Transverse colon (tissue), 4 donors: Measurements from ENCODE around the gene THRA. TPM values are rescaled to one million over a fixed set of nuclear protein-coding genes. Genes with fewer than 3 reads are reported as not detected.

Source experiments
- DNase-seq: peaks from one replicate; pipeline ENCODE4 v3.0.0-alpha.2; 2019
- H3K27ac ChIP-seq, 4 donors: fragments of 200-600 bp; sonication (generic); 2 replicates each; pipeline ENCODE4 v1.5.1; 2016 to 2018; ENCODE audit warnings: inconsistent platforms in 4 of 4
- H3K27me3 ChIP-seq: fragments of 200-600 bp; sonication (generic); 2 replicates; pipeline ENCODE4 v1.5.1; 2017; ENCODE audit warnings: inconsistent platforms
- H3K36me3 ChIP-seq, 4 donors: fragments of 200-600 bp; sonication (generic); 2 replicates each; pipeline ENCODE4 v1.5.1; 2017 to 2019; ENCODE audit warnings: inconsistent platforms in 4 of 4
- H3K4me1 ChIP-seq, 4 donors: fragments of 200-600 bp; sonication (generic); 2 replicates each; pipeline ENCODE4 v1.5.1; 2017 to 2020; ENCODE audit warnings: inconsistent platforms in 4 of 4
- H3K4me3 ChIP-seq, 4 donors: fragments of 200-600 bp; sonication (generic); 1 replicate in 1 of 4; 2 replicates in 3 of 4; pipeline versions ENCODE4 v1.5.1 to v1.6.1; 2017 to 2019; ENCODE audit warnings: inconsistent platforms in 4 of 4
- H3K9me3 ChIP-seq, 2 donors: fragments of 200-600 bp; sonication (generic); 2 replicates each; pipeline ENCODE4 v1.5.1; 2017 to 2019; ENCODE audit warnings: inconsistent platforms in 2 of 2
- CTCF ChIP-seq, 5 experiments: fragments of 200-600 bp in 3 of 5; fragments of 450-650 bp in 2 of 5; sonication (generic) in 3 of 5; IDR thresholded peaks; 1 replicate in 2 of 5; 2 replicates in 3 of 5; pipeline ENCODE4 v1.5.1; 2016 to 2017; ENCODE audit warnings: antibody characterized with exemption in 5 of 5, inconsistent platforms in 3 of 5, mild to moderate bottlenecking in 2 of 5, moderate library complexity in 1 of 5
- EP300 ChIP-seq: sonication (generic); formaldehyde crosslinking; IDR thresholded peaks from one replicate; pipeline ENCODE4 v1.6.1; 2017; ENCODE audit warnings: antibody characterized with exemption, low read depth
- POLR2A ChIP-seq: fragments of 450-650 bp; IDR thresholded peaks from one replicate; pipeline ENCODE4 v1.6.1; 2016; ENCODE audit warnings: antibody characterized with exemption, mild to moderate bottlenecking, moderate library complexity
- POLR2AphosphoS5 ChIP-seq, 3 donors: sonication (generic); formaldehyde crosslinking; IDR thresholded peaks; one replicate each; pipeline ENCODE4 v1.6.1; 2016; ENCODE audit warnings: antibody characterized with exemption in 3 of 3
- WGBS, 2 donors: methylation state at CpG; one replicate each; pipeline ENCODE4 v1.1.5; 2018; ENCODE audit warnings: low coverage in 1 of 2; 5-methylcytosine and 5-hydroxymethylcytosine counted together
- in situ Hi-C, 4 donors: fragments of 200-750 bp; cut with MboI; loops; one replicate each; pipeline versions ENCODE4 v1.15.0 to v1.15.1; 2017; ENCODE audit warnings: low sequenced_read_pairs in 3 of 4, low pct_ligation_motif_present in 1 of 4, low pct_unique_long_range_greater_than_20kb in 1 of 4
- intact Hi-C: fragments of 100-400 bp; cut with DNase I; formaldehyde crosslinking; loops from one replicate; pipeline ENCODE4 v1.15.1; 2023; ENCODE audit warnings: low total_unique reads
- total RNA-seq, 4 donors: library from RNA; depleted of rRNA; stranded (reverse); fragments of >200 nt; gene quantifications; one replicate each; pipeline ENCODE4 v1.1.0, GENCODE V29; 2016

Gene THRA
- total RNA-seq, 4 donors from 2014 or later, result 32.6 to 82.6 (median 58.6) TPM

GRCh38 chr17:40105861-40106759, 43.3 kb downstream of the THRA start:
- intact Hi-C loops (loop anchor here (5.0 kb wide), 1 partner anchor 34 kb away; no protein-coding TSS in a partner anchor), in situ Hi-C loops (no loop called here)
- no peaks in the 10 kb centered on the region for H3K36me3 ChIP-seq
- WGBS, 2 donors, result 77 to 80% methylated on average over 1 to 5 of the region's 5 CpGs
- H3K4me1 ChIP-seq, result peaks cover 91 to 100% (median 98%) of the 10 kb centered on the region in 4 donors
- H3K27me3 ChIP-seq, result no peaks in the 10 kb centered on the region
- H3K4me3 ChIP-seq, result no peak overlapping the region
- DNase-seq, result no peak
- no peaks in the 10 kb centered on the region for H3K9me3 ChIP-seq
- H3K27ac ChIP-seq, result peak overlapping the region; percentile 93 to 99 (median 96)
- TF ChIP-seq POLR2AphosphoS5 (IDR thresholded peaks at IDR 0.05), result no peak

GRCh38 chr17:40106760-40107521, 44.2 kb downstream of the THRA start:
- H3K27me3 ChIP-seq, result no peaks in the 10 kb centered on the region
- H3K27ac ChIP-seq, result peak overlapping the region; percentile 93 to 99 (median 96)
- no peak overlapping the region for H3K4me3 ChIP-seq
- intact Hi-C loops (loop anchor here (5.0 kb wide), 1 partner anchor 35 kb away; no protein-coding TSS in a partner anchor), in situ Hi-C loops (no loop called here)
- no peaks in the 10 kb centered on the region for H3K36me3 ChIP-seq
- 40 to 61% methylated on average over 9 to 20 of the region's 20 CpGs for WGBS, 2 donors
- no peaks in the 10 kb centered on the region for H3K9me3 ChIP-seq
- peaks cover 91 to 100% (median 98%) of the 10 kb centered on the region in 4 donors for H3K4me1 ChIP-seq
- DNase-seq, result no peak
- TF ChIP-seq POLR2AphosphoS5 (IDR thresholded peaks at IDR 0.05), result no peak
- TF ChIP-seq POLR2A, result no peak
- TF ChIP-seq CTCF (IDR thresholded peaks at IDR 0.05), result no peak
- TF ChIP-seq EP300, result no peak

- WGBS, 2 donors, result 45% methylated on average over 5 of the region's 5 CpGs; no CpG with 5 or more reads in 1 of the 2 donors
- in situ Hi-C loops, result no loop called here
- no peak for DNase-seq
Measured at GRCh38 chr17:40107522-40108174, 44.9 kb downstream of the THRA start.

More at GRCh38 chr17:40107522-40108174, 44.9 kb downstream of the THRA start:
- Histone ChIP-seq H3K36me3 (no peaks in the 10 kb centered on the region), H3K9me3 (no peaks in the 10 kb centered on the region), H3K4me3 (no peak overlapping the region), H3K27me3 (no peaks in the 10 kb centered on the region), H3K4me1 (peaks cover 95 to 100% (median 98%) of the 10 kb centered on the region in 4 donors), H3K27ac (peak overlapping the region; percentile 93 to 99 (median 96))
- TF ChIP-seq EP300, result no peak
- peak in 2 of 5 experiments; percentile 9 to 22 for TF ChIP-seq CTCF (IDR thresholded peaks at IDR 0.05)
- no peak for TF ChIP-seq POLR2A
- no peak for TF ChIP-seq POLR2AphosphoS5 (IDR thresholded peaks at IDR 0.05)
- intact Hi-C loops, result loop anchor here (5.0 kb wide), 1 partner anchor 35 kb away; no protein-coding TSS in a partner anchor
